Left ventricle myocardium superior (tissue), 1 donor: ENCODE data around the gene SOX1. TPM values are rescaled to one million over a fixed set of nuclear protein-coding genes. Genes with fewer than 3 reads are reported as not detected.
A peak's percentile ranks its signal among the peaks of the same experiment; 100 is the strongest.

Experiments used
- ATAC-seq: fragments of 200-7000 bp; cut with Tn5 transposase; one replicate; pipeline ENCODE4 v1.9.1; 2020; ENCODE audit warnings: mild to moderate bottlenecking, moderate library complexity
- DNase-seq: peaks from one replicate; pipeline ENCODE4 v3.0.0-alpha.2; 2020
- intact Hi-C: fragments of 100-400 bp; cut with micrococcal nuclease; formaldehyde crosslinking; loops from one replicate; pipeline ENCODE4 v1.11.0; 2022
- total RNA-seq: library from RNA; stranded (reverse); fragmentation: NEBNext Ultra II Directional; extraction: Animal tissue kit (Norgen Biotek cat#: 25700); gene quantifications from one replicate; pipeline ENCODE4 v1.2.1, GENCODE V29; 2021
- donor health status: DM: no; HTN: yes; CAD: no; lungs with severe emphysema.

The SOX1 gene
- total RNA-seq, 1 donor from 2014 or later = not detected

DNA sequence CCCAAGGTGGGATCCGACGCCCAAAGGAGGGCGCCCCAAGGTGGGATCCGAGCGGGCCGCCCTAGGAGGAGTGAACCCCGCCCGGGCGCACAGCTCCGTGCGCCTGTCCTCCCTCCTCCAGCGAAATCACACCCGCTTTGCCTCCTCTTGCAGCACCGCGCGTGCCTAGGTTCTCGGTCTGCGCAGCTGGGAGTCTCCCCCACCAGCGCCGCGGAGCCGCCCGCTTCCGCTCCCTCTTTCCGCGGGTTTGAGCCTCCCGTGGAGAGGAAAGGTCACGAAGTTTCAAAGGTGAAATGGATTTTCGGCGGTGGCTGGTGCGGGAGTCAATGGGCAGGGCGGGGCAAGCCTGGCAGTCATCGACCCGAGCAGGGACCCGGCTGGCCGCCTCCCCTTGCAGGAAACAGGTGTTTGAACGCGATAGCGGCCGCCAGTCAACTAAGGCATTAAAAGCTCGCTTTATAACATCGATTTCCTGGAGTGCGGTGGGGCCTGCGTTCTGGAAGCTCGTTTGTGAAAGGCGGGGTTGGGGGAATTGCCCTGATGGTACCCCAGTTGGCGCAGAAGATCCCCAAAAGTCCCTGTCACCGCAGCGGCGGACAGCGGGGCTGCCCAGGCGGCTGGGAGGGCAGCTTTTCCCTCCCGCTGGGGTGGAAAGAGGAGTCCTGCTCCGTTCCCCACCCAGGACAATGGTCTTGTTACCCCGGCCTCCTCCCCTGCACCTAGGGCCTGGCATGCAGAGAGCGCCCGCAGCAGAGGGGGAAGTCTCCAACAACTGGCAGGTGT, 9.0 kb upstream of the SOX1 start:
- DNase-seq (no peak), ATAC-seq (no peak)
- intact Hi-C loops = no loop called here

DNA sequence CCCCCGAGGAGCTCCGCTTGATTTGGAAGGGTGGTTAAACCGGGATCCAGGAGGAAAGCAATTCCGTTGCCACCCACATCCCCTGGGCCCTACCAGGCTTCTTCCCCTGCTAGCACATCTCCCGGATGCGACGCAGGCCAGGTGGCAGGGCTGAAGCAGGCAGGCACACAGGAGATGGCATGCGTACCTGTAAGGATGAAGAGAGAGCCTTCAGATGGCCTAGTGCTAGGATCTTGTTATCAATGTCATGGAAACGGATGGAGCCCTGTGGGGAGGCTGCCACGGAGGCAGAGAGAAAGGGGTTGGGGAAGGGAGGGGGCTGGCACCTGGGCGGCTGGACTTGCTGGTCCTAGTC, 8.5 kb upstream of the SOX1 start:
- ATAC-seq (no peak), DNase-seq (no peak)
- intact Hi-C loops = no loop called here

DNA sequence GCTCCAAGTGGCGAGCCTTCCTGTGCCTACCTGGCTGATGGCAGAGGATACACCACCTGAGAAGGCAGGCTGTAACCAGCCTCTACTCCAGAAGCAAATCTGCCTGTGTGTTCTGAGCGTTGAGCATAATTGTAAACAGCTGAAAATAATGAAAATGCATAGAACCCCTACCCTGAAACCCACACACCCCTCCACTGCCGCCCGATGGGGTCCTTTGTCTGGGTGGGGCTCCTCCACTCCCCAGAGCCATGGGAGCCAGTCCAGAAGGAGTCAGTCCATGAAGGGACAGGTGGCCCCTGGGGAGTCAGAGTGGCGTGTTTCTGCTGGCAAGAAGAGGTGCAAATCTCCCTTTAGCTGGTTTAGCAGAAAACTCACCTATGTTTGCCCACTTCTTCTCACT, 8.0 kb upstream of the SOX1 start:
- intact Hi-C loops = no loop called here
- no peak for DNase-seq
- ATAC-seq = no peak

DNA sequence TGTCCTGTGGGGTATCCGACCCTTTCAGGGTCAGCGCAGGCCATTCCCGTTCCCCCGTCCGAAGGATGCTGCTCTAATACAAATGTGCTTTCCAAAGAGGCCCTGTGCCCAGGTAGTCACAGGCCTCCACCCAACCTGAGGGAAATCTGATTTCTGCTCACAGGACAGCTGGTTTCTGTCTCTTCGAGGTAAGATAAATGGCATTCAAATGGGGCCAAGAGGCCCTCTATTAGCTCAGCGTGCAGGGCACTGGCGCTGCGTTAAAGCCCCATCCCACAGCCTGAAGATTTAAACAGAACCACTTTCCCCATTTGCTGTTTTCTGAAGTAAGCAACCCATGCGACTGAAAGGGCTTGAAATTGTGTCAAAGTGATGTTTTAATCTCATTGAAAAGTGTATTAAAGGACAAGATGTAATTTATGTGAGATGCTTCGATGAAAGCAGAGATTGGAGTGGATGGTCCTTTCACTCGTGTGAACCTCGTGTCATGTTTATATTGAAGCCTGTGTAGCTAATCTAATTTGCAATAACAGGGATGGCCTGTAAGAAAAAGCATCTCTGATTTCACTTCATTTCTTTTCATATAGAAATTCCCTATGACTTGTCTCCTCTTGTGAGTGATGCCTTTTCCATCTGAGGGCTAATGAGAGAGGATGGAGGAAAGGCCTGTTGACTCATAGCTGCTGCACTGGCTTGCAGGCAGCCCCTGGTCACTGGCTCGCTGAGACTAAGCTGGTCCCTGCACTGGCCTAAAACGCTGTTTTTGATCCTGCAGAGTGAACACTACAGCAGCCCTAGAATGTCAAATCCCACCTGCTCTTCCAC, 7.3 kb upstream of the SOX1 start:
- no peak for DNase-seq
- no peak for ATAC-seq
- intact Hi-C loops = no loop called here

DNA sequence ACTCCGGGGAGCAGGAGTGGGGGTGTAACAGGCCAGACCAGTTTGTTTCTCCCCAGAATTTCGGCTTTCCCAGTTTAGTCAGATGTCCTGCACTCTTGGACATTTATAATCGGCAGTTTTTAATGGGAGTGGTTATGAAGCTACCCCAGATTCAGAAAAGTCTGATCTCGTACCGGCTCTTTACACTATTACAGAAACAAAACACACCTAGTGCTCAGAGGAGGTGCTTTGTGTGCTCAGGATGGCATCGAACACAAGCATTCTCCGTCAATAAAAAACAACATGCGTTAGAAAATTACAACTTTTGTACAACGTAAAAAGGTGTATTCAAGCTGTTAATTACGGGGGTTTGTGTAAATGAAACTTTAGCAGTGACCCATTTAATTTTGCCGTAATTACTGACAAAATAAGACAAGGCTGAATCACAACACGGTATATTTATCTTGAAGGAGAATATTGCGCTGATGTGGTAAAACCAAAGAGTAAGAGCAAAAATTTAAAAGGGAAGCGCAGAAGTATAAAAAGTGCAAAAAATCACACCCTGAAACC, 6.6 kb upstream of the SOX1 start:
- ATAC-seq (no peak), DNase-seq (no peak)
- intact Hi-C loops = no loop called here

DNA sequence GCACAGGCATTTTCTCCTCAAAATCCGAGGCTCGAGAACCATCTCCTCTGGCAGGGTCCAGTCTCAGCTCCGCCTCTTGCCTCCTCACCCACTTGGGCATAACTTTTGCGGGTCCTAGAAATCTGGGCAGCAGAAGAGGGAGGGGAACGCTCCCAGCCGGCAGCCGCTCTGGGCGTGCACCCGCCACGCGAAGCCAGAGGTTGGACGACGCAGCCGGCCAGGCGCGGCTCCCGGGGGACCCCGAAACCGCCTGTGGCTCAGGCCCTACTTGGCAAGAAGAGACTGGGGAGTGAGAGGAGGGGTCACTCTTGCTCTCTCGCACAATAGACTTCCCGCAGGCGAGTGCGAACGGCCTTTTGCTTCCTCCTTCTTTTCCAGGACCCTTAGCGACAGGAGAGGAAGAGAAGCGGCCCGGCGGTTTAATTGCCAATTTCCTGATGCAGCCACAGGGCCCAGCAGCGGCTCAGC, 6.0 kb upstream of the SOX1 start:
- no peak for DNase-seq
- intact Hi-C loops = no loop called here
- ATAC-seq = no peak

DNA sequence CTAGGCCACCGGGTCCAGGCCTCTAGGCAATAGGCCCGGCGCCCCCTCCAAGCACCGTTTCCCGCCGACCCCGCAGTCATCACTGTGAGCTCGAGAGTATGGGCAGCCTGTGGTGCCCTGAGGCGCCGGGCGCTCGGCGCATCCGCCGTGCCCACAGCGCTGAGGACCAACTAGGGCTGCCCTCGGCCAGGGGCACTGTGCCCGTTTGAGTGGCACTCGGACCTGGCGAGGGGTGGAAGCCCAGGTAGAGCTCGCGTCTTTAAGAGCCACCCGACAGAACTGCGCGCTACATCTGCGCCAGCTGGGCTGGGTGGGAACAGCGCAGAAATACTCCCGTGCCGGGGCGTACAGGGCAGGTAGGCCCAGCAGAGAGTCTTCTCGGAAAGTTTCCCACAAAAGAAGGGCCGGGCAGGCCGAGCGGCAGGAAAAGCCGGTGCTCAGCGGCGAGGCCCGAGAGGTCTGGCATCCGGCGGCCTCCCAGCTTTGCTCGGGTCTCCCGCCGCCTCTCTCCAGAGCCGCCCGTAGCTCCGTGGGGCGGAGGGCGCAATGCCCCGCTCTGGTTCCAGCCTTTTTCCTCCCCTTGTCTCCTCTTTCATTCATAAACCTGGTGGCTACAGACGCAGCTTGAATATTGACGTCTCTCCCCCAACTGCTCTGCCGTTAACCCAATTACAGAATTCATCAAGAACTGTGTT, 5.4 kb upstream of the SOX1 start:
- DNase-seq (no peak), ATAC-seq (no peak)
- intact Hi-C loops = no loop called here

DNA sequence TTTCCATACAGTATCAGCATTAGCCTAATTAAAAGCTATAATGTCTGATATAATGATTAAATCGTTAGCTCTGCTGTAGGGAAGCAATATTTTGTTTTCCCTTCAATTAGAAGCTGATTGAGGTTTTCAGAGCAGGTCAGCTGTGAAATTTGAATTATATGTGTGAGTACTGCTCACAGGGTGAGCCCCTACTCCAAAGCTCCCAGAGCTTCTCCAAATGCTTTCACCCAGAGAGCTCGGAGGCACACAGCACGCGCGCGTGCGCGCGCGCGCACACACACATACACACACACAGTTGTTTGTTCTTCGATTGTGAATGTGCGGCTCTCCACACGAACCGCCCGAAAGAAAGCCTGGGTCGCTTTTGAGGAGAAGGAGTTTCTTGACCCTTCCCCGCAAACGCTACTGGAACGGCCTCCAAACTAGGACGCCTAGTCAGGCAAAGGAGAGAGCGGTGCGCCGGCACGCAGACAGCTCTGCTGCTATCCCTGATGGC, 4.8 kb upstream of the SOX1 start:
- ATAC-seq (no peak), DNase-seq (no peak)
- intact Hi-C loops = no loop called here

DNA sequence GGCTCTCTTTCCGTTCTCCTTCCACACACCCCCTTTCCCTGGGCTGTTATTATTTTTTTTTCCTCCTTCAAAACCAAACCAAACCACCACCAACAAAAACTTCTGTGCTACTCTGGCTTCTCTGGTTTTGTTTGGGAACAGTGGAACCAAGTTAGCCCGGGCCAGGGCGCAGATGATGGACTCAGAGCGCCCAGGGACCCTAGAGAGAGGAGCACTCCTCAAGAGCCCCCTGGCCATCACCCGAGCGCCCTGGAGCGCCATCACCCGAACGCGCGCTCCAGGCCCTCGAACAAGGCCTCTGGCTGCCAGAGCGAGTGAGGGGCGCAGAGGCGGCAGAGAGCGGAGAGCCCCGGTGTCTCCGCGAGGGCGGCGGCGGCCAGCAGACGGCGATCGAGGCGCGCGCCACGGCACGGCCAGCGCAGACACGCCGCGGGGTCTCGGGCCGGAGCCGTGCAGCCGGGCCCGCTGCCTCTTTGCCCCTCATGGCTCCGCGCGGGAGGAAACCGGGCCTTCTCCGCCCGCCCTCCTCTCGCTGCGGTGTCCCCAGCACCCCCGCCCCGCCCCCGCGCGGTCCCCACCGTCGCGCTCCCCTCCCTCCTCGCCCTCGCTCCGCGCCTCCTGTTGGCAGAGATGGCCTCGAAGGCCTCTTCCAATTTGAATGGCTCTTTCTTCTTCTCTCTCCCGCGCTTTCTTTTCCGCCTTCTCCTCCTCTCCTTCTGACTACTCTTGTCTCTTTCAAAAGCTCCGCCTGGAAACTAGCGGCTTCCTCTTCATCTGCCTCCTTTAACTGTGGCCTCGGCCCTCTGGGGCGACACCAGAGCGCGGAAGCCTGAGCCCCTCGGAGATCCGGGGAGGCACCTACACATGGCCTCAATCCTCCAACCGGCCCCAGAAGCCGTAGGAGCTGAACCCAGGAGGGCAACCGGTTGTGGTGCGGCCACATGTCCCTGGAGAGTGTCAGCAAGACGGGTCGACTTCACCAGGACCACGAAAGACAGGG, 4.1 kb upstream of the SOX1 start:
- DNase-seq = no peak
- intact Hi-C loops = no loop called here
- no peak for ATAC-seq

DNA sequence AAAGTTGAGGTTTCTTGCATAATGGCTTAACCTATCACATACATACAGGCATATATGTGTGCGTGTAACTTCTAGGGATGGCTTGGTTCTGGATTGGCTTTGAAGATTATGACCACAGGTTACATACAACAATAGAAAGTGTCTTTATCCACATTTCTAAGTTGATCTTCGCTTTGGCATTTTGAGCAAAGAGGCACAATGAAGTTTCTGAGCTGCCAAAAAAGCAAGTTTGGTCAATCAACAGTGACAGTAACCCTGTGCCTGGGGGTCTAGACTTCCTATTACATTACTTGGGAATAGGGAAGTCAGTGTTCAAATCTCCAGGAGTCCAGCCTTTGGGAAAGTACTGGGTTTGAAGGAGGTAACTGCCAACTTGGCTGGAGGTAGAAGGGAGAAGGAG, 3.1 kb upstream of the SOX1 start:
- intact Hi-C loops = no loop called here
- ATAC-seq (no peak), DNase-seq (no peak)

DNA sequence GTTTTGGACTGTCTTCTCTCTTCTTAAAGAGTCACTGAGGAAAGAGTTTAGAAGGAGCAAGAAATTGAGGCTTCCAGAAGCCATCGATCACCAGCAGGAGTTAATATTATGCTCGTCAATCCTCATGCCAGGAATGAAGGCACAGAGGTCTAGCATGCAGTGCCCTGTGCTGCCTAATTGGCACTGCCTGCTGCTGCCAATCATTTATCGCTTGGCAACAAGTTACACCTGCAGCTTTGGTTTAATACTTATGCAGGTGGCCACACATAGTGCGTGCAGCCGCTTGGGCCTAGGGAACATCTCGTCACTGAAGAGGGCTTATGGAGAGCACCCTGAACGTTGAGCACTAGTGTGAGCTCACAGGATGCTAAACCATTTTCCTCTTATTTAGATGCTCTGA, 2.7 kb upstream of the SOX1 start:
- DNase-seq (no peak), ATAC-seq (no peak)
- intact Hi-C loops = no loop called here

DNA sequence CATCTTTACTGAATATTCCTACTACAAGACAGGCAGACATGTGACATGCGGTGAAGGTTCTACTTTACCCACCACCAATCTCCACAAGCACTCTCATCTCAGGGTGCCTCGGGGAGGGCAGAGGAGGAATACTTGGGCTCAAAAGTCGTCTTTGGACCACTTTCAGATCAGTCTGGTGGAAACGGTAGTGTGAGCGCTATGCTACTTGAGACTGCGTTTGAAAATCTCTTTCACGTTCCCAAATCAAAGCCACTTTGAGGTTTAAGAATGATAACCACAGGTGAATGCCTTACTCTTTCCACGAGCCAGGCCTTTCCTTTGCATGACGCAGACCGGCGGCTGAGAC, 1.5 kb upstream of the SOX1 start:
- intact Hi-C loops = no loop called here
- DNase-seq (no peak), ATAC-seq (no peak)

DNA sequence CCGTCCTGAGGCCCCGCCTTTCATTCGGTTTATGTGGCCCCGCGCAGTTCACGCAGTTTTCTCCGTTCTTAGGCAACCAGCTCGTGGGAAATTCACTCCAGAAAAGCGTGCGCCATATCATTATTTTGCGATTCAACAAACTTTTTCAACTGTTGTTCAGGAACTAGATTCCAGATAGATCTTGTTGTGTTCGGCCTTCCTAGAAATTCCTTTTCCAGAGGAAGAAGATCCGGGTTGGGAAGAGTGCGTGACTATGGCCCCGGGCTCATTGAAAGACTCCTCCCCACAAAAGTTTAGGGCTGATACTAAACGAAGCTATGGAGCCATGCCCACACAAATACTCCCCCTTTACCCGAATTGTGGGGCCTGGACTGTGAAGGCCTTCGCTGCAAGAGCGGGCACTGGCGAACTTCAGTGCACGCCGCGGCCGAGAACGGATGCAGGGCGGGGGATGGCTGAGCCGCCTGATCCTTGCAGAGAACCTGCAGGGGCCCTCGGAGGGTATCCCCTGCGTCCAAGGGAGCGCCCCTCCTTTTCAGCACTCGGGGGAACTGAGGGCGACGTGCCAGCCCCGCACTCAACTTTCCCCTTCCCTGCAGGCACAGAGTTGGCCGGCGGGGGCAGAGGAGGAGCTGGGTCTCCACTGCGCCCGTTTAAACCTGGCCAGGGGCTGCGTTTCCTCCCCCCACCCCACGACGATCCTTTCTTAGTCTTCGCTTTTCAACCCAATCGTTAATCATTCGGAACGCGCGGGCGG, 904 bp upstream of the SOX1 start:
- ATAC-seq = no peak
- no peak for DNase-seq
- intact Hi-C loops = no loop called here

DNA sequence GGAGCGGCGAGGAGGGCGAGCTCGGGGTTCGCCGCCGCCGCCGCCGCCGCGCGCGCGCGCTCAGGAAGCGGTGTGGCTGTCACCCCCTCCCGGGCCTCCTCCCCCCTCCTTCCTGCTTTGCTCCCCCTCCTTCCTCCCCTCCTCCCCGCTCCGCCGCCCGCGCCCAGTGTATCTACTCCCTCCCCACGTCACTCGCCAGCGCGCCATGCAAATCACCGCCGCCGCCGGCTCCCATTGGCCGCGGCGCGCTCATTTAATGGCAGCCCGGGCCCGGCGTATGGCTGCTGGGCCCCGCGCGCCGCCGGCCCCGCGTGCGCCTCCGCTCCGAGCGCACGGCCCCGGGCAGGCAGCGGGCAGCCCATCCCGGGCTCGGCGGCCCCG, 335 bp upstream of the SOX1 start:
- intact Hi-C loops = no loop called here
- ATAC-seq (peak; percentile 78), DNase-seq (peak; percentile 66)

DNA sequence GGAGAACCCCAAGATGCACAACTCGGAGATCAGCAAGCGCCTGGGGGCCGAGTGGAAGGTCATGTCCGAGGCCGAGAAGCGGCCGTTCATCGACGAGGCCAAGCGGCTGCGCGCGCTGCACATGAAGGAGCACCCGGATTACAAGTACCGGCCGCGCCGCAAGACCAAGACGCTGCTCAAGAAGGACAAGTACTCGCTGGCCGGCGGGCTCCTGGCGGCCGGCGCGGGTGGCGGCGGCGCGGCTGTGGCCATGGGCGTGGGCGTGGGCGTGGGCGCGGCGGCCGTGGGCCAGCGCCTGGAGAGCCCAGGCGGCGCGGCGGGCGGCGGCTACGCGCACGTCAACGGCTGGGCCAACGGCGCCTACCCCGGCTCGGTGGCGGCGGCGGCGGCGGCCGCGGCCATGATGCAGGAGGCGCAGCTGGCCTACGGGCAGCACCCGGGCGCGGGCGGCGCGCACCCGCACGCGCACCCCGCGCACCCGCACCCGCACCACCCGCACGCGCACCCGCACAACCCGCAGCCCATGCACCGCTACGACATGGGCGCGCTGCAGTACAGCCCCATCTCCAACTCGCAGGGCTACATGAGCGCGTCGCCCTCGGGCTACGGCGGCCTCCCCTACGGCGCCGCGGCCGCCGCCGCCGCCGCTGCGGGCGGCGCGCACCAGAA, 1.1 kb downstream of the SOX1 start:
- no peak for ATAC-seq
- no peak for DNase-seq
- intact Hi-C loops = no loop called here

DNA sequence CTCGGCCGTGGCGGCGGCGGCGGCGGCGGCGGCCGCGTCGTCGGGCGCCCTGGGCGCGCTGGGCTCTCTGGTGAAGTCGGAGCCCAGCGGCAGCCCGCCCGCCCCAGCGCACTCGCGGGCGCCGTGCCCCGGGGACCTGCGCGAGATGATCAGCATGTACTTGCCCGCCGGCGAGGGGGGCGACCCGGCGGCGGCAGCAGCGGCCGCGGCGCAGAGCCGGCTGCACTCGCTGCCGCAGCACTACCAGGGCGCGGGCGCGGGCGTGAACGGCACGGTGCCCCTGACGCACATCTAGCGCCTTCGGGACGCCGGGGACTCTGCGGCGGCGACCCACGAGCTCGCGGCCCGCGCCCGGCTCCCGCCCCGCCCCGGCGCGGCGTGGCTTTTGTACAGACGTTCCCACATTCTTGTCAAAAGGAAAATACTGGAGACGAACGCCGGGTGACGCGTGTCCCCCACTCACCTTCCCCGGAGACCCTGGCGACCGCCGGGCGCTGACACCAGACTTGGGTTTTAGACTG, 1.7 kb downstream of the SOX1 start:
- intact Hi-C loops = no loop called here
- ATAC-seq (no peak), DNase-seq (no peak)
